Kidney (tissue), 14 donors: ENCODE results near the gene MRGPRD. TPM values are rescaled to one million over a fixed set of nuclear protein-coding genes. Genes with fewer than 3 reads are reported as not detected.

Experiments used
- DNase-seq, 5 donors: peaks; one replicate each; pipeline ENCODE4 v3.0.0-alpha.2; 2013 to 2020
- FAIRE-seq: peaks from 2 replicates; lab custom pipeline; 2012; peaks lifted over from hg19 to GRCh38; lab: Jason Lieb, UNC
- H3K27ac ChIP-seq, 2 donors: one replicate each; pipeline ENCODE4 v1.7.0; 2013; ENCODE audit warnings: low read depth in 2 of 2, low read length in 2 of 2, inconsistent platforms in 1 of 2
- H3K27me3 ChIP-seq: one replicate; pipeline ENCODE4 v1.7.1; 2013; ENCODE audit warnings: low read length, inconsistent platforms; ENCODE audit not compliant: control insufficient read depth, insufficient read depth
- H3K36me3 ChIP-seq, 3 donors: one replicate each; pipeline versions ENCODE4 v1.7.0 to v1.7.1; 2013; ENCODE audit warnings: low read length in 3 of 3, control low read depth in 1 of 3, inconsistent platforms in 1 of 3; ENCODE audit not compliant: insufficient read depth in 3 of 3, control insufficient read depth in 2 of 3
- H3K4me1 ChIP-seq, 3 donors: one replicate each; pipeline versions ENCODE4 v1.7.0 to v1.7.1; 2013; ENCODE audit warnings: low read length in 3 of 3, inconsistent platforms in 1 of 3, low read depth in 1 of 3; ENCODE audit not compliant: control insufficient read depth in 2 of 3, insufficient read depth in 2 of 3
- H3K4me3 ChIP-seq, 3 donors: one replicate each; pipeline versions ENCODE4 v1.7.0 to v1.8.1; 2013; ENCODE audit warnings: low read length in 3 of 3, control low read depth in 1 of 3, inconsistent platforms in 1 of 3
- H3K9ac ChIP-seq, 3 donors: one replicate each; pipeline versions ENCODE4 v1.7.0 to v1.7.1; 2013; ENCODE audit warnings: low read length in 3 of 3, control low read depth in 1 of 3, inconsistent platforms in 1 of 3
- H3K9me3 ChIP-seq, 3 donors: one replicate each; pipeline versions ENCODE4 v1.7.0 to v1.7.1; 2013; ENCODE audit warnings: low read length in 3 of 3, control low read depth in 1 of 3, inconsistent platforms in 1 of 3; ENCODE audit not compliant: control insufficient read depth in 2 of 3, insufficient read depth in 1 of 3
- CTCF ChIP-seq: IDR thresholded peaks from 3 replicates; pipeline ENCODE4 v1.5.1; 2012; ENCODE audit warnings: mild to moderate bottlenecking, moderate library complexity, borderline replicate concordance; ENCODE audit not compliant: insufficient read depth; ENCODE audit errors: extremely low read depth
- intact Hi-C: fragments of 100-400 bp; cut with DNase I; formaldehyde crosslinking; loops from one replicate; pipeline ENCODE4 v1.11.1; 2022
- polyA plus RNA-seq: library from polyadenylated mRNA; stranded (reverse); fragments of 350-450 nt; fragmentation: Illumina TruSeq; extraction: RNeasy Lipid Tissue Mini Kit (QIAGEN cat#74804); gene quantifications from one replicate; pipeline ENCODE4 v1.2.3, GENCODE V29; 2014; ENCODE audit warnings: low read depth, low replicate concordance; ENCODE audit not compliant: insufficient read depth
- total RNA-seq: library from RNA; stranded (reverse); fragmentation: NEBNext Ultra II Directional; extraction: Animal tissue kit (Norgen Biotek cat#: 25700); gene quantifications from one replicate; pipeline ENCODE4 v1.2.1, GENCODE V29; 2021
- donor health status: control.
- donor health status: control.
- donor health status: control.
- donor health status: control.
- donor health status: control.
- donor health status: DM: yes; HTN: yes; CAD: no.
- donor health status: Normal renal cell carcinoma (clear cell type).

The MRGPRD gene
- total and polyA plus RNA-seq, 2 donors from 2014 or later: not detected

GRCh38 chr11:68999093-68999747 is 18.4 kb upstream of the MRGPRD start:
- no peak overlapping the region for H3K4me3 ChIP-seq
- H3K36me3 ChIP-seq: no peaks in the 10 kb centered on the region
- intact Hi-C loops: no loop called here
- FAIRE-seq: no peak
- peak overlapping the region in 1 of 2 donors; percentile 15 for H3K27ac ChIP-seq
- no peak for TF ChIP-seq CTCF
- peak in 2 of 5 donors; percentile 4 to 32 for DNase-seq
- no peaks in the 10 kb centered on the region for H3K9me3 ChIP-seq
- H3K27me3 ChIP-seq: no peaks in the 10 kb centered on the region
- H3K9ac ChIP-seq: no peak overlapping the region
- peaks cover 0 to 5% (median 0%) of the 10 kb centered on the region in 3 donors for H3K4me1 ChIP-seq

GRCh38 chr11:68998390-68998911 is 17.7 kb upstream of the MRGPRD start:
- Histone ChIP-seq H3K27me3 (no peaks in the 10 kb centered on the region), H3K9ac (no peak overlapping the region), H3K9me3 (no peaks in the 10 kb centered on the region), H3K4me1 (peaks cover 0 to 5% (median 4%) of the 10 kb centered on the region in 3 donors), H3K36me3 (no peaks in the 10 kb centered on the region), H3K27ac (no peak overlapping the region), H3K4me3 (no peak overlapping the region)
- DNase-seq: peak in 4 of 5 donors; percentile 46 to 66 (median 50)
- intact Hi-C loops: no loop called here
- FAIRE-seq: no peak
- no peak for TF ChIP-seq CTCF

GRCh38 chr11:68997995-68998348 is 17.2 kb upstream of the MRGPRD start:
- H3K9me3 ChIP-seq: no peaks in the 10 kb centered on the region
- no peaks in the 10 kb centered on the region for H3K27me3 ChIP-seq
- no peak overlapping the region for H3K4me3 ChIP-seq
- FAIRE-seq (no peak), DNase-seq (no peak)
- no peak overlapping the region for H3K9ac ChIP-seq
- no peak overlapping the region for H3K27ac ChIP-seq
- no peak for TF ChIP-seq CTCF
- intact Hi-C loops: no loop called here
- no peaks in the 10 kb centered on the region for H3K36me3 ChIP-seq
- H3K4me1 ChIP-seq: peaks cover 0 to 5% (median 4%) of the 10 kb centered on the region in 3 donors
